GOT3 (cell line): ENCODE measurements around the gene RMC1.
A peak's percentile ranks its signal among the peaks of the same experiment; 100 is the strongest.
"Not testable (repeated sequence)": the region's sequence is repeated elsewhere in the genome, so short reads cannot be mapped to it uniquely, and the experiment has no call there.

Experiments
- DNase-seq: peaks from one replicate; lab custom pipeline; 2025; ENCODE audit warnings: mixed read lengths; lab: John Stamatoyannopoulos, UW

RMC1 gene

DNA sequence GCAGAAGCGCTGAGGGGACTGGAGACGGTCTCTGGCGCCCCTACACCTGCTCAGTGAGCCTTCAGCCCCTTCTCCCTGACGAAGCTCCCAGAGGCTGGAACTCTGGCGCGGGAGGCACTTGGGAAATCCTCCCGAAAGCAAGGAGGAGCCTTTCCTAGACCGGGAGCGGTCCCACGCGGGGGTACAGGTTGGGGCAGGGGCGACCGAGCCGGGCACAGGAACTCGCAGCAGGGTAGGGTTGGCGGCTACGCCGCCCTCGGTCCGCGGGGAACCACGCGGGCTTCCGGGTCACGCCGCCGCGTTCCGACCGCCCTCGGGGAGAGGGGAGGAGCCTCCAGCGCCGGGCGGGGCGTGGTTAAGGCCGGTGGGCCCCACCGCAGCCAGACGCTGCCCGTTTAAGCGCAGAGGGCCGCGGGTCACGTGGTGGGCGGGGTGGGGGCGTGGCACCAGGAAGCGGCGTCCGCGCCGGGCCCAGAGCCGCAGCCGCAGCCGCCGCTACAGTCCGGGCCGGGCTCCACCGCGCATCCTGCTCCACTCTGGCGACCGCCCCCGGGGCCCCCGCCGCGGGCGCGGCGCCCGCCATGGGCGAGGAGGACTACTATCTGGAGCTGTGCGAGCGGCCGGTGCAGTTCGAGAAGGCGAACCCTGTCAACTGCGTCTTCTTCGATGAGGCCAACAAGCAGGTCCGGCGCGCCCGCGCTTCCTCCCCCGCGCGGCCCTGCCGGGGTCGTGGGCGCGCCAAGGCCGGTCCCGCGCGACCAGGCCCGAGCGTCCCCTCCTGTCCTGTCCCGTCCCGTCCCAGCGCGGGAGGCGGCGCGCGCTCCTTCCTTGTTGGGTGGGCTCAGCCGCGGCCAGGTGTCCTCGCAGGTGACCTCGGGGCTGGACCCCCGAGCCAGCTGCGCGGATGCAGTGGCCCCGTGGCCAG lies at the start of gene RMC1:
TSS of gene RMC1 (plus strand) at position 474 of the 925 bp plus-strand sequence. CDS start at position 582, 108 bp downstream.
- DNase-seq = peak; percentile 84

DNA sequence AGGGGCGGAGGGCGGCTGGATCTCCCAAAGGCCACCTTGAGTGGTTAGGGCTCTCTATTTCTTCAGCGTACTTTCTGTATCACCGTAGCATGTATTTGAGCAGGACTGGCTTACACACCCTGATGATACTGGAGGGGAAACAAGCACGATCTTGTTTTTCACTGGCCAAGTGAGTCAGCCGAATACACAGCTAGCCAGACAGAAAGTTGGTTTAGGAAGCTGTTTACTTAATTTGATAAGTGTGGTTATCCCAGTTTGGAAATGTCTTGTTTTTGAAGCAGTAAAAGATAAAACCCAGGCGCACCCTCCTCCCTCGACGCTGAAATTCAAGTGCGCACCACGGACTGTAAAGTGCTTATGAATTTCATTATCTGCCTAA lies 49.6 kb upstream of the RMC1 start:
- DNase-seq = no peak

DNA sequence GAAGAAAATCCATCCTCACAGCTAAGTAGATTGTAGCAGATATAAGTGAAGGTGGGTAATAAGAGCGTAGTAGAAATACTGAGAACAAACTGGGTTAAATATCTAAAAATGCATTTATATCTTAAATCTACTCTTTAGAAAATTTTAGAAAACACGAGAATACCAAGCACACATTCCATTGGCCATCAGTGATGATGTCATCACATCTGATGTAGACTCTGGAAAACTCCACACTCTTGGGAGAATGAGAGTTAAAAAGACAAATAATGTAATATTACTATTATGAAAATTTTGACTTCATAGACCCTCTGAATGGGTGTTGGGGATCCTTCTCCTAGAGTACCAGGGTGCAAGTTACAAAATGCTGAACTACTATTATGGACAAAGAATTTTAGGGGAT lies 46.5 kb upstream of the RMC1 start:
- DNase-seq = no peak

DNA sequence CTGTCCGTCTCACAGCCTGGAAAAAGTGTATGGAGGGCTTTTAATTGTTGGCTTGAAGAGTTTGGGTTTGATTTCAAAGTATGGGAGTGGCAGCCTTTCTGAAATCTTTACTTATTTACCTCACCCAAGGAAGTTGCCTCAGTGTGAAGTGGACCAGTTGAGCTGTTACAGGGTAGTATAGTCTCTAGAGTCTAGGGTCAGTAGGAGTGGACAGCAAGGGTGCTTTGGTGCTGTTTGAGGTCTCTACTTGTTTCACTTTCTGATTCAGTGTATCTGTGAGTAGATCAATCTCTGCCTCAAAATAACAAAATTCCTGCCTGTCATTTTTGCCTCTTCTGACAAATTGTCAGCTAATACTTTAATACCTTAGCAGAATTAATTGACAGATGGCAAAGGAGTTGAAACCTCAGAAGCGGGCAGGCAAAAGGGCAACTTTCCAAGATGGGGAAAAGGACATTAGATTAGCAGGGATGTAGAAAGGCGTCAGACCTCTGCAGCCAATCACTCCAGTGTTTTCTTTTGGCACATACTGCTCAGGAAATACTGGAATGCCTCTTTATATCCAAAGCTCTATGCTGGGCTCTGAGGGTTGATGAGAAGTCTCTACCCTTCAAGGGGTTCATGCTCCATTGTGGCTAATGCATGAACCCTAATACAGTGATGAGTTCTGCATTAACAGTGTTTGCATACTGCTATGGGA lies 44.3 kb upstream of the RMC1 start:
- no peak for DNase-seq

DNA sequence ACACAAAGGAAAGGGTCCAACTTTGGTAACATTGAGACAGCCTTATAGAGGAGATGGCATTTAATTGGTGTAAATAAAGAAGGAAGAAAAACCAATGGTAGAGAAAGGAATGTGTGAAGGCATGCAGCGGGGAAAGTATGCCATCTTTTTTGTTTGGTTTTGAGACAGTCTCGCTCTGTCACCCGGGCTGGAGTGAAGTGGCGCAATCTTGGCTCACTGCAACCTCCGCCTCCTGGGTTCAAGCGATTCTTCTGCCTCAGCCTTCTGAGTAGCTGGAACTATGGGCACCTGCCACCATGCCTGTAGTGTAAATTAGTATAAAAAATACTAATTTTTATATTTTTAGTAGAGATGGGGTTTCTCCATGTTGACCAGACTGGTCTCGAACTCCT lies 43.8 kb upstream of the RMC1 start:
- DNase-seq = no peak

DNA sequence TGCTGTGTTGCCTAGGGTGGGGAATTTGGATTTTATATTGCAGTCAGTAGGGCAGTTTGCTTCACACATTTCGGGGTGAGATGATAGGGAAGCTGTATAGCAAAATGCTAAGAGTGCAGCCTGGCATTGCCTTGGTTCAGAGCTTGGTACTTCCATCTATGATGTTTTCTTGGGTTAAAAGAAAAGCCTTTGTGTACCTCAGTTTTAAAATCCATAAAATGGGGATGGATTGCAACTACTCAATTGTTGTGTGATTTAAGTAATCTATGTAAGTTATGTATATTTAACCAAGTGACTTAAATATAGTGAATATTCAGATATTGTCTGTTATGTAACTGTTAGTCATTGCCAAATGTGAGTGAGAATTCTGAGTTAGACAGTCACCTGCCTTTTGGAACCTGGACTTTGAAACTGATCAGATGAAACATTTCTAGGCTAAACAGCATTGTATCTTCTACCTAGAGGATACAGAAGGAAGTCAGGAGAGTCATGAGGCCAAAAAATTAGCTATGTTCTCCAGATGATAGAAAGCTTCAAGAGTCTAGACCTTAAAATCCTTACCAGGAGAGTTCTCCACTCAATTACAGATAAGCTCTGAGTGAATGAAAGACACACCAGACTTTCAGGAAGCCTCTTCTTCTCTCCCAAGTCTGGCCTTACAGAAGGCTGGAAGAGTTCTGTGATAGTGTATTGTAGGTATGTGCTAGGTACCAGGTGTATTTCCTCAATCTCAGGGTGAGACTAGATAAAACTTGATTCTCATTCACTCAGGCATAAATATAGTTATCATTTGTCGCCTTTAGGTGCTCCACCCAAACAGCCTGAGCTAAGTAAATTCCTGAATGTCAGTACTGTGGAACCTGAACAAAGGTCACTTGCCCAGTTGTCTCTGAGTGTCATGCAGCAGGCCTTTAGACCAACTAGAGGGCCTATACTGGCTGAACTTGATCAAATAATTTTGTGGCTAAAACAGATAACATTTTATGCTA lies 42.7 kb upstream of the RMC1 start:
- DNase-seq = no peak

DNA sequence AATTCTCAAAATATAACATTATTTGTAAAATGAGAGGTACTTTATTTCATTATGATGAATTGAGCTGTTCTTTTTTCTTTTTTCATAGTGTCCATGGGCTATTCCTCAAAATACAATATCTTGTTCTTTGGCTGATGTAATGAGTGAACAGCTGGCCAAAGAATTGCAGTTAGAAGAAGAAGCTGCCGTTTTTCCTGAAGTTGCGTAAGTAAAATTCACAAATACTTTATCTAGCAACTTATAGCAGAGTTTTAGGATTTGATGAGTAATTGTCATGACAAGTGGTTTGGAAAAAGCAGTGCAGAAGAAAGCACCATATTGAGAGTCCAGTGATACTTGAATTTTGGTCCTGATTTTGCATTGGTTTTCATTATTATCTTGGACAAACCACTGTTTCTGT lies 40.4 kb upstream of the RMC1 start:
- no peak for DNase-seq

DNA sequence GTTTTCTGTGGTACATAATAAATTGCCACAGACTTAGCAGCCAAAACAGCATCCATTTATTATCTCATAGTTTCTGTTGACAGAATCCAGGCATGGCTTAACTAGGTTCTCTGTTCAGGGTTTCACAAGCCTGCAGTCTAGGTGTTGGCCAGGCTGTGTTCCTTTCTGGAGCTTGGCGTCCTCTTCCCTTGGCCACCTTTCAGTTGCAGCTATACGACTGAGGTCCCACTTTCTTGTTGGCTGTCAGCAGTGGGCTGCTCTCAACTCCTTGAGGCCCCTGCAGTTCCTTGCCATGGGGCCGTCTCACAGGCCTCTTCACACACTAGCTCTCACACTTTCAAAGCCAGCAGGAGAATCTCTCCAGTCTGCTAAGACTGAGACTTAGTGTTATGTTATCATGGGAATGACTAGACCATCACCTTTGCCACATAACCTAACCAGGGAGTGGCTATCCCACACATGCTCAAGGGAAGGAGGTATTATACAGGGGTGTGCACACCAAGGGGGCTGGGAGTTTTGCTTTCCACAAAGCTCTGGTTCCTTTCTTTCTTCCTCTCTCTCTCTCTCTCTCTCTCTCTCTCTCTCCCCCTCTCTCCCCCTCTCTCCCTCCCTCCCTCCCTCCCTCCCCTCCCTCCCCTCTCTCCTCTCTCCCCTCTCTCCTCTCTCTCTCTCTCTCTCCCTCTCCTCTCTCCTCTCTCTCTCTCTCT lies 34.4 kb upstream of the RMC1 start:
- DNase-seq = no peak

DNA sequence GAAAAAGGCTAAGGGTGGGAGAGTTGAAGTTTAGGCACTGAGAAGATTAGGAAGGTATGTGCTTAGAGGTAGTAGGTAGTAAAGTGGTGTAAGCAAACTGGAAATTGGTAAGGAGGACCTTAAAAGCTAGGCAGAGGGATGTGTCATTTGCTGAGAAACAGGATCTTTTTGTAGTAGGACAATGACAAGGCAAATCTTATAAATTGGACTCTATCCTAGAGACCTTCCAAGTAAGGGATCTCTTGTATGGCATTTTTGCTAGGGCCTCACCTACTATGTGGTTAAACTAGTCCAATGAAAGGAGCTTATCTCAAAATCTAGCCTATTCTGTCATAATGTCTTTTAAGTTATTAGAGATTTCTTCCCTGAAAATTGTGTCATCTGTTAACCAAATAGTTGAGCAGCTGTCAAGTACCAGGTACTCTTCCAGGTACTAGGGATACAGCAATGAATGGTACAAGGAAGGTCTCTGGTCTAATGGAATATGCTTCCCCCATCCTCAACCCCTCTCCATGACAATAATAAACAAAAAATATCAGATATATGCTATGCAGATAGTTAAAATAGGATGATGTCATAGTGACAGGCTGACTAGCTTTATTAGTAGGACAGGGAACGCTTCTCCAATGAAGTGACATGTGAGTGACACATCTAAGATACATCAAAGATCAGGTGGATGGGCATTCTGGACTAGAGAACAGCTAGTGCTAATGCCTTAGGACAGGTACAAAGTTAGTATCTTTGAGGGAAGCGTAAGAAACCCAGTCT lies 32.5 kb upstream of the RMC1 start:
- no peak for DNase-seq

DNA sequence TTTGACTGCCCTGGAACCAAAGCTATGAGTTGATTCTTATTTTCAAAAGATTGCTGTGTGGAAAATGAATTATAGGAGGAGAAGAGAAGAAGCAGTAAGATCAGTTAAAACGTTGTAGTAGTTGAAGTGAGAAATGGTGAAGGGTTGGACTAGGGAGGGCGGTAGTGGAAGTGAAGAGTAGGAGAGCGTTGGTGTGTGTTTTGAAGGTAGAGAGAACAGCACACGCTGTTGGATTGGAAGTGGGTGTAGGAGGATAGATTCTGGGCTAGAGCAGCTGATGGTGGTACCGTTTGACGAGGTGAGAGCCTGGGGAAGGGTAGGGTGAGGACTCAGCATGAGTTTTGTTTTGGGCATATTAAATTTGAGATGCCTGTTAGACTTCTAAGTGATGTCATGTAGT lies 31.8 kb upstream of the RMC1 start:
- no peak for DNase-seq

DNA sequence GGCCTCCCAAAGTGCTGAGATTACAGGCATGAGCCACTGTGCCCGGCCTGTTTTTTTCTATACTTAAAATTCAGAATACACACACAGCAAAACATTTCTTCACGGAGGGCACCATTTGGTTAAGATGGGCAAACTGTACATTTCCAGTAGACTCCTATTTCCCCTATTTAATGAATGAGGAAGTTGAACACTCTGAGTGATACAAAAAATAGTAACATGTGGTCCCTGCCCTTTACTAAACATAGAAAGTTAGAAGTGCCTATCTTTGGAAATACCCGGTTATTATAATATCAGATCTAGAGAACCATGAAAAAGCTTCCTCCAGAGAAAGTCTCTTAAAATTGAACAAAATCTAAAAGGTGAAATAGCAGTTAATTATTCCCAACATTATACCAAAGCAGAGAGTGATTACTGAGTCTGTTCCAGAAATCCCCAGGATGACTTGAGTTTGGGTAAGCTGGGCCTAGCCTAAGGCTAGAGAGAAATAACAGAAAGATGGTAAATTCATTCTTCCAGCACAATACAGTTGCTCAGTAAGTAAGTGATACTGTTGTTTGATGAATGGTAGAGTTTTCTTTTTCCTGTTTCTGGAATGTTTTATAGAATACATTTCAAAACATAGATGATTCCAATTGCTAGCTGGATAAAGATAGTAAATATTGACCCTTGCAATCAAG lies 23.3 kb upstream of the RMC1 start:
- no peak for DNase-seq

DNA sequence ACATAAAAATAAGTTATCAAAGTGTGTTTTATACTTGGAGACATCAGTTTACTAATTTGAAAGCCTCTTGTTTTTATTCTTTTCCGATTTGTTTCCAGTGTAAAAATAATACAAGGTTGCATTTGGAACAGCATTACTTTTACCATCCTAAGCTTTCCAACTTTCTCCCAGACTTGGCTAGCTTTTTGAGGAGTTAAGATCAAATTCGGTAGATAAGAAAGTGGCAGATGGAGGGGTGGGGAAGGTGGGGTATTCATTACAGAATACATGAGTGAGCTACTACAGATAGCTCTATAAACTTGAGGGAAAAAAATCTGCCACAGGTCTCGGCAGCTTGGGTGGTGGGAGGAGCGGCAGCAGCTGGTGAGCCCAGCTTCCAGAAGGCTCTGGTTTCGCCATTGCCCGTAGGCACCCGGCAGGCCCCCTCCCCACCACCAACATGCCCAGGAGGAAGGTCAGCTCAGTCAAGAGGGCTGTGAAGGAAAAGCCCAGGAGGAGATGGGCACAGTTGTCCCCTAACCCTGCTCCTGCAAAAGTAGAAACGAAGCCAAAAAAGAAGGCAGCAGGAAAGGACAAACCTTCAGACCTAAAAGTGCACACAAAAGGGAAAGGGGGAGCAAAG lies 18.6 kb upstream of the RMC1 start:
- no peak for DNase-seq

DNA sequence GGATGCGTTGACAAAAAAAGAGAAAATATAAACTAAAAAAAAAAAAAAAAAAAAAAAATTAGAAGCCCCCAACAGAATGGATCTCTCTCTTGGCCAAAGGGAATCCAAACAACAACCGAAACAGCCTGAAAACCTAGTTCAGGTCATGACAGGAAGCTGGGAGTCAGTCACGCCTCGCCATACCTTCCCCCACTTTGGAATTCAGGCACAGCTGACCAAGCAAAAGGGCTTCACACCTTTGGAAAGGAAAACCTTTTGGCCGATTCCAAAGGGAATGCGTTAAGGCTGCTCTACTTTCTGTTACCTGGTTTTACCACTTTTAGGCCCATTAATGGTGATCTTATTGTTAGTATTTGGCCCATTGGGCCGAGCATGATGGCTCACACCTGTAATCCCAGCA lies 17.9 kb upstream of the RMC1 start:
- no peak for DNase-seq

DNA sequence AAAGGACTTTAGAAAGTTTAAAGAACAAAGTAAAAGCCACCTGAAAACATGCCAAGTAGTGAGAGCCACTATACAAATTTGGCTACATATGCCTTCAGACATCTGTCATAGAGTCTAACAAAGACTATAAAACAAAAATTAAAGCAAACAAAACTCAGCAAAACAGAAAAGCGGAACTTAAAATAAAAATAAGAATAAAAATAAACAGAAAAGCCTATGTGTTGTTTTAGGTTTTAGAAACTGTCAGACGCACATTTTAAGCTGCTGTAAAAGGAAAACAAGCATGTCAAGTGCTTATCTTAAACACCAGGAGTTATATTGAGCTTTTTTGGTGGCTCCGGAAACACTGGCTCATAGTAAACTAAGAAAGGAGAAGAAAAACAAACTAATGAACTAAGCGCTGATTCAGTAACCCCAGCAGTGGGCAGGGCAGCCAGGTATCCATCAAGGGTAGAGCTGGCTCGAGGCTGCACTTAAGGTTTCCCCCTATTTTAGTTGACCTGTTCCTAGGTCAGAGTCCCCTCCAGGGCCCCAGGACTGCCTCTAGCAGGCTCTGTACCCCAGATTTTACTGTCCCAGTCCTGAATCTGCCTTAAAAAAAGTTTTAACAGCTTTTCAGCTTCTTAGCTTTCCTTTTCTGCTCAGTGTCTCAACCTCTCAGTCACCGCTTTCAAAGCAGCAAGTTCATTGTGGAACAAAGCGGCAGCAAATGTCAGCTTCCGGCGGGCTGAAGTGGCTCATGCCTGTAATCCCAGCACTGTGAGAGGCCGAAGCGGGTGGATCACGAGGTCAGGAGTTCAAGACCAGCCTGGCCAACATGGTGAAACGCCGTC lies 15.4 kb upstream of the RMC1 start:
- DNase-seq = no peak

DNA sequence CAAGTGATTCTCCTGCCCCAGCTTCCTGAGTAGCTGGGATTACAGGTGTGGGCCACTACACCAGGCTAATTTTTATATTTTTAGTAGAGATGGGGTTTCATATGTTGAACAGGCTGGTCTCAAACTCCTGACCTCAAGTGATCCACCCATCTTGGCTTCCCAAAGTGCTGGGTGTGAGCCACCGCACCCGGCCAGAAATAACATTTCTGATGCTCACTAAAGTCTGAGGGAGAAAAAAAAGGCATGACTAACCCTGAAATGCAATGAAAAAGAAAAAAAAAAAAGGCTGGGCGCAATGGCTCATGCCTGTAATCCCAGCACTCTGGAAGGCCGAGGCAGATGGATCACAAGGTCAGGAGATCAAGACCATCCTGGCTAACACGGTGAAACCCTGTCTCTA lies 13.7 kb upstream of the RMC1 start:
- not testable (repeated sequence) for DNase-seq

DNA sequence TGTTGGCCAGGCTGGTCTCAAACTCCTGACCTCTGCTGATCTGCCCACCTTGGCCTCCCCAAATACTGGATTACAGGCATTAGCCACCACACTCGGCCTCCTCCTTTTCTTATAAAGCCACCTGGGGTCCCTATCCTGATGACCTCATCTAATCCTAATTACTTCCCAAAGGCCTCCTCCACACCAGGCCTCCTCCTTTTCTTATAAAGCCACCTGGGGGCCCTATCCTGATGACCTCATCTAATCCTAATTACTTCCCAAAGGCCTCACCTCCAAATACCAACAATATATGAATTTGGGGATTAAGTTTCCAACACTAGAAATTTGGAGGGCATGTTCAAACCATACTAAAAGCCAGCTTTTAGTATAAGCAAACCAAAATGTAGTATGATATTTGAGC lies 9.7 kb upstream of the RMC1 start:
- DNase-seq = no peak

DNA sequence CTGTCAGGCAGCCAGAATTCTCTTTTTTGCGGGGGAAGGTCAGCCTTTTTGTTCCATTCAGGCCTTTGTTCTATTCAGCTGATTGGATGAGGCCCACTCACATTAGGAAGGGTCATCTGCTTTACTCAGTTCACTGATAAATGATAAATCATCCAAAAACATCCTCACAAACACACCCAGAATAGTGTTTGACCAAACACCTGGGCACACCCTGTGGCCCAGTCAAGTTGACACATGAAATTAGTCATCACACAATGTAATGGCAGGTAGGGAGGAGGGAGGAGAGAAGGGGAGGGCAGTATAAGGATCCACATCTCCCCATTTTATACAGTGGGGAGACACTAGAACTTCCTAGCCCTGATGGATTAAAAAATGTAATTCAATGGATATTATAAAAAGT lies 8.3 kb upstream of the RMC1 start:
- DNase-seq = no peak

DNA sequence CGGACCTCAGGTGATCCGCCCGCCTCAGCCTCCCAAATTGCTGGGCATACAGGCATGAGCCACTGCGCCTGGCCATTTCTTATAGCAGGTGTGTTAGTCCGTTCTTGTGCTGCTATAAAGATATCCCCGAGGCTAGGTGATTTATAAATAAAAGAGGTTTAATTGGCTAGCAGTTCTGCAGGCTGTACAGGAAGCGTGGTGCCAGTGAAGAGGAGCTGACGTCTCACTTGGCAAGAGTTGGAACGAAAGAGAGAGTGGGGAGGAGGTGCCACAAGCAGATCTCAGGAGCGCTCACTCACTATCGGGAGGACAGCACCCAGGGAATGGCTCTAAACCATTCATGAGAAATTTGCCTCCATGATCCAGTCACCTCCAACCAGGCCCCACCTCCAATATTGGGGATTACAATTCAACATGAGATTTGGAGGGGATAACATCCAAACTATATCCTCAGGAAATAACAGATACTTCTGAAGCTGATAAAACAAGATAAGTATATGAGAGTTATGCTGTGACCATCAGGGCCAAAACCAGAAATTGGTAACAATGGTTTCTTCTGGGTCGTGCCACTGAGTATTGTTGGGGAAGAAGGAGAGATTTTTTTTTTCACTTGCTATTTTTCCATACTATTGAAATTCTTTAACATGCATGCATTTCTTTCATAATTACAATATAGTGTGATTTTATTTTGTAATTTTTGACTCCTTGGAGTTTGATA lies 7.4 kb upstream of the RMC1 start:
- DNase-seq = no peak
